ENCODE measurements around the gene TTR.

- TF ChIP-seq EZH2 (IDR thresholded peaks at IDR 0.05; ENCODE audit: low read length, missing control alignments) (no peak), CTCF (conservative IDR thresholded peaks at IDR 0.05 in 1 of 2, IDR thresholded peaks at IDR 0.05 in 1 of 2; ENCODE audit: low read depth in 1 of 2, low read length in 2 of 2) (no peak)
These were observed 40.7 kb downstream of the TTR start for GRCh38 chr18:31632356-31632755.
